DMS53 (cell line): ENCODE results near the gene STRN4.
"Not testable (repeated sequence)": the region's sequence is repeated elsewhere in the genome, so short reads cannot be mapped to it uniquely, and the experiment has no call there.

Experiments used
- DNase-seq: peaks from one replicate; lab custom pipeline; 2025; lab: John Stamatoyannopoulos, UW

Gene STRN4

GRCh38 chr19:46773018-46773399 is 26.8 kb upstream of the STRN4 start:
- no peak for DNase-seq

GRCh38 chr19:46772170-46773017 is 26.1 kb upstream of the STRN4 start:
- peak; percentile 38 for DNase-seq

GRCh38 chr19:46768746-46769145 is 22.5 kb upstream of the STRN4 start:
- DNase-seq = not testable (repeated sequence)

- peak; percentile 75 for DNase-seq
These were observed 20.5 kb upstream of the STRN4 start for GRCh38 chr19:46766569-46767317.

GRCh38 chr19:46764817-46765291 is 18.6 kb upstream of the STRN4 start:
- no peak for DNase-seq

GRCh38 chr19:46762245-46762890 is 16.1 kb upstream of the STRN4 start:
- no peak for DNase-seq

- DNase-seq = no peak
These were observed 15.2 kb upstream of the STRN4 start for GRCh38 chr19:46761418-46761831.

GRCh38 chr19:46760897-46761296 is 14.6 kb upstream of the STRN4 start:
- not testable (repeated sequence) for DNase-seq

GRCh38 chr19:46760363-46760762 is 14.1 kb upstream of the STRN4 start:
- no peak for DNase-seq

GRCh38 chr19:46759817-46760333 is 13.6 kb upstream of the STRN4 start:
- no peak for DNase-seq

- no peak for DNase-seq
These were observed 13.0 kb upstream of the STRN4 start for GRCh38 chr19:46759206-46759605.

GRCh38 chr19:46756544-46756888 is 10.3 kb upstream of the STRN4 start:
- no peak for DNase-seq

- DNase-seq = no peak
These were observed 9.7 kb upstream of the STRN4 start for GRCh38 chr19:46755853-46756543.

- DNase-seq = peak; percentile 20
These were observed 9.0 kb upstream of the STRN4 start for GRCh38 chr19:46755077-46755852.

GRCh38 chr19:46753420-46754155 is 7.3 kb upstream of the STRN4 start:
- DNase-seq = peak; percentile 82

- peak; percentile 68 for DNase-seq
These were observed 2.3 kb upstream of the STRN4 start for GRCh38 chr19:46748325-46749109.

- DNase-seq = peak; percentile 62
These were observed 549 bp downstream of the STRN4 start, which contains the start of gene FKRP for GRCh38 chr19:46745521-46746280. Gene FKRP (plus strand): TSS chr19:46746057. CDS start chr19:46755451, 9,394 bp downstream.

- DNase-seq = no peak
These were observed 1.2 kb downstream of the STRN4 start for GRCh38 chr19:46745030-46745429.
